Activated B cell treated with CpG ODN at 0.5 μM for 24 hours (primary cell): ENCODE measurements around the gene LMNTD1. TPM values are rescaled to one million over a fixed set of nuclear protein-coding genes. Genes with fewer than 3 reads are reported as not detected.

Source experiments
- ATAC-seq: fragments of 200-7000 bp; cut with Tn5 transposase; one replicate; pipeline ENCODE4 v1.10.0; 2021; ENCODE audit warnings: low read depth, mild to moderate bottlenecking, moderate library complexity
- CTCF ChIA-PET: fragments of 350-600 bp; sonication (Branson Sonifier 250); formaldehyde crosslinking; loops from one replicate; lab custom pipeline; 2021; ENCODE audit warnings: antibody characterized with exemption; lab: Charles Lee
- POLR2A ChIA-PET: fragments of 350-600 bp; sonication (Branson Sonifier 250); formaldehyde crosslinking; loops from one replicate; lab custom pipeline; 2021; ENCODE audit warnings: antibody characterized with exemption; lab: Charles Lee
- DNase-seq: peaks from one replicate; pipeline ENCODE4 v3.0.0; 2022
- H3K27ac Mint-ChIP-seq: one replicate; pipeline ENCODE4 v1.8.0; 2020; ENCODE audit warnings: mixed read lengths
- H3K27me3 Mint-ChIP-seq: one replicate; pipeline ENCODE4 v1.8.0; 2021; ENCODE audit warnings: mixed read lengths
- H3K36me3 Mint-ChIP-seq: one replicate; pipeline ENCODE4 v1.8.0; 2021; ENCODE audit warnings: low read depth, mixed read lengths
- H3K4me1 Mint-ChIP-seq: one replicate; pipeline ENCODE4 v1.8.0; 2021; ENCODE audit warnings: mixed read lengths
- H3K4me3 Mint-ChIP-seq: one replicate; pipeline ENCODE4 v1.8.0; 2020; ENCODE audit warnings: mild to moderate bottlenecking, mixed read lengths
- H3K9me3 Mint-ChIP-seq: one replicate; pipeline ENCODE4 v1.8.0; 2020; ENCODE audit warnings: mixed read lengths
- intact Hi-C: fragments of 100-400 bp; cut with micrococcal nuclease; formaldehyde crosslinking; loops from one replicate; pipeline ENCODE4 v1.15.1; 2024
- total RNA-seq: library from RNA; stranded (reverse); gene quantifications from 2 replicates; pipeline ENCODE4 v1.2.3, GENCODE V29; 2022
- TF ChIP-seq, protein P1 (sequence below): fragments of 200-600 bp; IDR thresholded peaks from one replicate; pipeline ENCODE4 v1.8.0; 2022; ENCODE audit warnings: antibody characterized with exemption, mild to moderate bottlenecking

LMNTD1 gene
- total RNA-seq, 1 donor from 2014 or later, result not detected

DNA sequence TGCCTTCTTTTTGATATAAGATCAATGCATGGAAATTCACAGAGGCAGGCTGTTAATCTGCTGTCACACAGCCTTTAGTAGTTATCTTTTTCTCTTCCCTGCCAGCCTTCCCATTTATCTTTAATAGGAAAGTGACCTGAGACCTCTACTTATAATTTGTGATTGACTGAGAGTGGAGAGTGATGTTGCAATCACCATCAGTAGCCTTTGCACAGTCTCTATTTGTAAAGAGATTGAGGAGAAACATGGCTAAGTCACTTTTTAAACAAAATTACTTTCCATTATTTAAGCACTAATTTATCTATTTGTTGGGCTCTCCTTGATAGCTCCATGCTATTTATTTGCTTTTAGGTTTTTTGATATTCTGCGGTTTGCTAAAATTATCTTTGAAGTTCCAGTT lies 19.9 kb downstream of the LMNTD1 start:
- Mint-ChIP-seq H3K9me3 (peaks cover 2% of the 10 kb centered on the region), H3K36me3 (no peaks in the 10 kb centered on the region), H3K27me3 (peaks cover 20% of the 10 kb centered on the region), H3K4me3 (no peak overlapping the region), H3K27ac (no peak overlapping the region), H3K4me1 (no peaks in the 10 kb centered on the region)
- ChIA-PET CTCF (no interaction called here), POLR2A (no interaction called here)
- ATAC-seq (no peak), DNase-seq (no peak)
- TF ChIP-seq, protein P1, sequence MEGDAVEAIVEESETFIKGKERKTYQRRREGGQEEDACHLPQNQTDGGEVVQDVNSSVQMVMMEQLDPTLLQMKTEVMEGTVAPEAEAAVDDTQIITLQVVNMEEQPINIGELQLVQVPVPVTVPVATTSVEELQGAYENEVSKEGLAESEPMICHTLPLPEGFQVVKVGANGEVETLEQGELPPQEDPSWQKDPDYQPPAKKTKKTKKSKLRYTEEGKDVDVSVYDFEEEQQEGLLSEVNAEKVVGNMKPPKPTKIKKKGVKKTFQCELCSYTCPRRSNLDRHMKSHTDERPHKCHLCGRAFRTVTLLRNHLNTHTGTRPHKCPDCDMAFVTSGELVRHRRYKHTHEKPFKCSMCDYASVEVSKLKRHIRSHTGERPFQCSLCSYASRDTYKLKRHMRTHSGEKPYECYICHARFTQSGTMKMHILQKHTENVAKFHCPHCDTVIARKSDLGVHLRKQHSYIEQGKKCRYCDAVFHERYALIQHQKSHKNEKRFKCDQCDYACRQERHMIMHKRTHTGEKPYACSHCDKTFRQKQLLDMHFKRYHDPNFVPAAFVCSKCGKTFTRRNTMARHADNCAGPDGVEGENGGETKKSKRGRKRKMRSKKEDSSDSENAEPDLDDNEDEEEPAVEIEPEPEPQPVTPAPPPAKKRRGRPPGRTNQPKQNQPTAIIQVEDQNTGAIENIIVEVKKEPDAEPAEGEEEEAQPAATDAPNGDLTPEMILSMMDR, result no peak
- intact Hi-C loops, result no loop called here

DNA sequence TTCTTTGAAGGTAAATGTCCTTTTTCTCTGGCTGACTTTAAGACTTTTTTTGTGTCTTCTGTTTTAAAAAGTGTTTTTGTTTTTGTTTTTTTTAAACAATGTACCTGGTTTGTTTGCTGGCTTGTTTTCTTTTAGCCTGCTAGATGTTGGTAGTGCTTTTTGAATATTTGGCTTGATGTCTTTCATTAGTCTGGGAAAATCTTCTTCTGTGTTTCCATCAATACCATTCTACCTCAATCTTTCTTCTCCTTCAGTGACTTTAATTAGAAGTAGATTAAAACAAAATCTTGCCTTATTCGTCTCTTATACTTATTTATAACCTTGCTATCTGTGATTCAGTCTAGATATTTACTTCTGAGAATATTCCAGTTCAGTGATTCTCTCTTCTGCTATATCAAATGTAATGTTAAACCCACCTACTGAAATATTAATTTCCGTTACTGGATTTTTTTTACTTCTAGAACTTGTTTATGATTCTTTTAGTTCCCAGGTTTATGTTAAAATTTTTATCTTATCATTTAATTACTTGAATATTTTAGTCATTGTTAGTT lies 21.5 kb downstream of the LMNTD1 start:
- no peaks in the 10 kb centered on the region for H3K36me3 Mint-ChIP-seq
- H3K4me1 Mint-ChIP-seq, result no peaks in the 10 kb centered on the region
- DNase-seq (no peak), ATAC-seq (no peak)
- POLR2A ChIA-PET, result no interaction called here
- no peak overlapping the region for H3K4me3 Mint-ChIP-seq
- CTCF ChIA-PET, result no interaction called here
- peaks cover 20% of the 10 kb centered on the region for H3K27me3 Mint-ChIP-seq
- H3K9me3 Mint-ChIP-seq, result peaks cover 2% of the 10 kb centered on the region
- intact Hi-C loops, result no loop called here
- H3K27ac Mint-ChIP-seq, result no peak overlapping the region
- TF ChIP-seq, protein P1, result no peak

DNA sequence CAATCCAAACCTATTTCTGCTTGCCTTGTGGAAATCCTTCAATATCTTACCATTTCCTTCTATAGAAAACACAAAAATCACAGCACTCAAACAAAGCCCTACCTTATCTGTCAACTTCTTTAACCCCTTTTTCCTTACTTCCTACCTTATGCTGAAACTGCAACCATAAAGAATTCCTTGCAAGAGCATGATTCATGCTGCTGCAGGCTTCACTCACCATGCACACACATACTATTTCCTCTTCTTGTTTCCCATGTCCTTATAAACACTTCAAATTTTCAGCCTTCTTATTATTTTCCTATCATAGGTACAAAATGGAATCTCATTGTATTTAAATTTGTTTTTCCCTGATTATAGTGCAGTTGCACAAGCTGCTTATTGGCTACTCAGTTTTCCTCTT lies 23.3 kb downstream of the LMNTD1 start:
- POLR2A ChIA-PET, result no interaction called here
- peaks cover 16% of the 10 kb centered on the region for H3K27me3 Mint-ChIP-seq

DNA sequence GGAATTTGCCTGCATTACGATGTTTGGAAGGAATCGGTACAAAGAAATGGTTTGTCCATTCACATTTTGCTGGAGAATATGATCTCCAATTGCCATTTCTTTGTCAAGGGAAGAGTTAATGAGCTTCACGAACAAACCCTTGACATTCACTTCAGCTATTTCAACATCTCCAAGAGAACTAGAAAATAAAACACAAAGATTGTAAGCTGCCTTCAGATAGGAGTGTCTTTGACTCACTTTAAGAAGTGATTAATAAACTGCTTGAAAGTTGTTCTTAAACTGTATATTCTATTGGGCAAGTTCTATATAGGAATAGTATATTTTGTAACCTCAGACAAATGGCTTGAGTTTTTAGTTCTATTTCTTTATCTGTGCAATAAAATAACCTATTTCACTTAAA lies 26.3 kb downstream of the LMNTD1 start:
- no peak overlapping the region for H3K27ac Mint-ChIP-seq
- no peak overlapping the region for H3K4me3 Mint-ChIP-seq
- no peaks in the 10 kb centered on the region for H3K9me3 Mint-ChIP-seq
- no peak for ATAC-seq
- intact Hi-C loops, result no loop called here
- DNase-seq, result no peak
- POLR2A ChIA-PET, result no interaction called here
- CTCF ChIA-PET, result no interaction called here
- no peaks in the 10 kb centered on the region for H3K4me1 Mint-ChIP-seq
- H3K36me3 Mint-ChIP-seq, result no peaks in the 10 kb centered on the region
- TF ChIP-seq, protein P1, result no peak
- peaks cover 3% of the 10 kb centered on the region for H3K27me3 Mint-ChIP-seq

More for the DNA sequence above, 23.3 kb downstream of the LMNTD1 start:
- Mint-ChIP-seq H3K9me3 (no peaks in the 10 kb centered on the region), H3K36me3 (no peaks in the 10 kb centered on the region), H3K4me3 (no peak overlapping the region), H3K4me1 (no peaks in the 10 kb centered on the region), H3K27ac (no peak overlapping the region)
- CTCF ChIA-PET, result no interaction called here
- DNase-seq (no peak), ATAC-seq (no peak)
- TF ChIP-seq, protein P1, result no peak
- intact Hi-C loops, result no loop called here

DNA sequence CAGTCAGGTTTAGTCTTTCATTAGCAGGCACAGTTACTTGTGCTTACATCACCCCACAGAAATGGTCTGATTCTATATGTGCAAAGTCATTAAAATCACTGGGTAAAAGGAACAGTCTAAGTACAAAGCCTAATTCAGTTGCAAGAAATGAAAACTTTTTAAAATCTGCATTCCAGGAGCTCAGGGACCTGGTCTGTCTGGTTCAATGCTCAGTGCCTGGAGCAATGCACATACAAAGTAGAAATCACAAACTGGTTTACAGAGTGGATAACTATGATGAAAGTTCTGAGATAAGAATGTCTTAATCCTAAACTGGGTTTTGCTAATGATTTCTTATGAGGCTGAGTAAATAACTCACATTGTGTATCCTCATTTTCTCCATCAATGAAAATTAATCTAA lies 28.7 kb downstream of the LMNTD1 start:
- no peaks in the 10 kb centered on the region for H3K36me3 Mint-ChIP-seq
- POLR2A ChIA-PET, result no interaction called here
- peaks cover 3% of the 10 kb centered on the region for H3K27me3 Mint-ChIP-seq
- H3K4me3 Mint-ChIP-seq, result no peak overlapping the region
- intact Hi-C loops, result no loop called here
- ATAC-seq (no peak), DNase-seq (no peak)
- no peaks in the 10 kb centered on the region for H3K9me3 Mint-ChIP-seq
- TF ChIP-seq, protein P1, result no peak
- no peak overlapping the region for H3K27ac Mint-ChIP-seq
- no peaks in the 10 kb centered on the region for H3K4me1 Mint-ChIP-seq
- CTCF ChIA-PET, result no interaction called here
